Esophagus muscularis mucosa (tissue), 4 donors: ENCODE data around the gene ARX. TPM values are rescaled to one million over a fixed set of nuclear protein-coding genes. Genes with fewer than 3 reads are reported as not detected.

Experiments
- DNase-seq: peaks from one replicate; pipeline ENCODE4 v3.0.0-alpha.2; 2017; ENCODE audit errors: extremely low spot score
- H3K27ac ChIP-seq, 4 donors: fragments of 200-600 bp; sonication (generic); replicated peaks in 1 of 4; 1 replicate in 3 of 4; 2 replicates in 1 of 4; pipeline ENCODE4 v1.5.1; 2016 to 2019; ENCODE audit warnings: mild to moderate bottlenecking in 1 of 4
- H3K27me3 ChIP-seq, 4 donors: fragments of 200-600 bp; sonication (generic); one replicate each; pipeline versions ENCODE4 v1.5.1 to v1.6.0; 2016 to 2019
- H3K36me3 ChIP-seq, 4 donors: fragments of 200-600 bp; sonication (generic); one replicate each; pipeline ENCODE4 v1.5.1; 2016 to 2019
- H3K4me1 ChIP-seq, 4 donors: fragments of 200-600 bp; sonication (generic); one replicate each; pipeline ENCODE4 v1.5.1; 2016 to 2019
- H3K4me3 ChIP-seq, 4 donors: fragments of 200-600 bp; sonication (generic); 1 replicate in 2 of 4; 2 replicates in 2 of 4; pipeline ENCODE4 v1.5.1; 2016 to 2019; ENCODE audit warnings: mild to moderate bottlenecking in 4 of 4, moderate library complexity in 1 of 4
- H3K9me3 ChIP-seq, 4 donors: fragments of 200-600 bp; sonication (generic); 1 replicate in 3 of 4; 2 replicates in 1 of 4; pipeline ENCODE4 v1.5.1; 2016 to 2019
- CTCF ChIP-seq, 3 experiments: fragments of 200-600 bp in 2 of 3; fragments of 450-650 bp in 1 of 3; sonication (generic) in 2 of 3; IDR thresholded peaks; one replicate each; pipeline ENCODE4 v1.5.1; 2017 to 2019; ENCODE audit warnings: antibody characterized with exemption in 3 of 3, mild to moderate bottlenecking in 2 of 3, moderate library complexity in 1 of 3
- EP300 ChIP-seq: sonication (generic); formaldehyde crosslinking; IDR thresholded peaks from one replicate; pipeline ENCODE4 v1.6.1; 2017; ENCODE audit warnings: antibody characterized with exemption
- POLR2A ChIP-seq: fragments of 450-650 bp; IDR thresholded peaks from one replicate; pipeline ENCODE4 v1.6.1; 2017; ENCODE audit warnings: antibody characterized with exemption, moderate library complexity, mild to moderate bottlenecking, low read depth
- POLR2AphosphoS5 ChIP-seq, 2 donors: sonication (generic); formaldehyde crosslinking; IDR thresholded peaks; one replicate each; pipeline ENCODE4 v1.6.1; 2017; ENCODE audit warnings: antibody characterized with exemption in 2 of 2
- WGBS: methylation state at CpG from one replicate; pipeline ENCODE4 v1.1.5; 2018; 5-methylcytosine and 5-hydroxymethylcytosine counted together
- intact Hi-C: fragments of 100-400 bp; cut with DNase I; formaldehyde crosslinking; loops from one replicate; pipeline ENCODE4 v1.15.1; 2023
- total RNA-seq, 4 donors: library from RNA; depleted of rRNA; stranded (reverse); fragments of >200 nt; gene quantifications; one replicate each; pipeline versions ENCODE4 v1.1.0 to v1.2.1, GENCODE V29; 2016

The ARX gene
- total RNA-seq, 4 donors from 2014 or later: not detected

- Histone ChIP-seq H3K27ac (no peak overlapping the region), H3K4me3 (no peak overlapping the region), H3K36me3 (no peaks in the 10 kb centered on the region), H3K27me3 (peaks cover 0 to 98% (median 64%) of the 10 kb centered on the region in 4 donors), H3K9me3 (peaks cover 0 to 8% (median 0%) of the 10 kb centered on the region in 4 donors), H3K4me1 (peaks cover 7 to 45% (median 31%) of the 10 kb centered on the region in 4 donors)
- WGBS: 37% methylated on average over 19 of the region's 19 CpGs
- no peak for TF ChIP-seq POLR2A
- no peak for TF ChIP-seq CTCF (IDR thresholded peaks at IDR 0.05)
- TF ChIP-seq EP300: no peak
- intact Hi-C loops: no loop called here
- no peak for DNase-seq
These were observed 1.4 kb downstream of the ARX start for GRCh38 chrX:25014366-25014838.

GRCh38 chrX:25013632-25014365 lies 2.0 kb downstream of the ARX start:
- intact Hi-C loops: no loop called here
- Histone ChIP-seq H3K27ac (no peak overlapping the region), H3K36me3 (no peaks in the 10 kb centered on the region), H3K27me3 (peaks cover 0 to 98% (median 62%) of the 10 kb centered on the region in 4 donors), H3K4me3 (peak overlapping the region in 1 of 4 donors; percentile 38), H3K9me3 (peaks cover 0 to 8% (median 0%) of the 10 kb centered on the region in 4 donors), H3K4me1 (peaks cover 7 to 45% (median 31%) of the 10 kb centered on the region in 4 donors)
- TF ChIP-seq EP300 (no peak), POLR2A (no peak)
- 32% methylated on average over 21 of the region's 44 CpGs for WGBS
- no peak for DNase-seq

GRCh38 chrX:25012793-25013631 lies 2.8 kb downstream of the ARX start:
- WGBS: 32% methylated on average over 35 of the region's 105 CpGs
- Histone ChIP-seq H3K36me3 (no peaks in the 10 kb centered on the region), H3K4me1 (peaks cover 7 to 45% (median 31%) of the 10 kb centered on the region in 4 donors), H3K27me3 (peaks cover 0 to 96% (median 60%) of the 10 kb centered on the region in 4 donors), H3K9me3 (peaks cover 0 to 8% (median 0%) of the 10 kb centered on the region in 4 donors), H3K27ac (no peak overlapping the region), H3K4me3 (peak overlapping the region; percentile 30 to 47 (median 34))
- intact Hi-C loops: no loop called here
- DNase-seq: no peak
- no peak for TF ChIP-seq EP300
- TF ChIP-seq POLR2AphosphoS5 (IDR thresholded peaks at IDR 0.05): no peak
- TF ChIP-seq POLR2A: no peak
- no peak for TF ChIP-seq CTCF (IDR thresholded peaks at IDR 0.05)

DNA sequence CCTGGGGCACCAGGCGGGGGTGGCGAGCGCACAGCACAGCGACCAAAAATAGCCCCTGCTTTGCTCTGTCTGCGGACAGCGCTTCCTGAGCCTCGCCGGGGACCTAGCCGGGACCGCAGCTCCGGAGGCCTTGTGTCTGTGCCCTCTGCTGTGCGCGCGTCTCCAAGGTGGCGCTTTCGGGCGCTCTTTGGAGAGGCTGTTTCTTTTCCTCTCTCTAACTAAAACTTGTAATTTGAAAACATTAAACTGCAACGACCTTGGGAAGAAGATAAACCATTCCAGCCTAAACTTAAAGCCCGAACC lies 3.4 kb downstream of the ARX start:
- Histone ChIP-seq H3K36me3 (no peaks in the 10 kb centered on the region), H3K4me1 (peaks cover 4 to 40% (median 27%) of the 10 kb centered on the region in 4 donors), H3K9me3 (peaks cover 0 to 8% (median 0%) of the 10 kb centered on the region in 4 donors), H3K4me3 (peak overlapping the region in 2 of 4 donors; percentile 33 to 35), H3K27ac (no peak overlapping the region), H3K27me3 (peaks cover 0 to 96% (median 58%) of the 10 kb centered on the region in 4 donors)
- no peak for TF ChIP-seq CTCF (IDR thresholded peaks at IDR 0.05)
- no peak for TF ChIP-seq EP300
- TF ChIP-seq POLR2A: no peak
- no peak for TF ChIP-seq POLR2AphosphoS5 (IDR thresholded peaks at IDR 0.05)
- WGBS: 16% methylated on average over 17 of the region's 19 CpGs
- intact Hi-C loops: no loop called here
- DNase-seq: no peak
